GM12878 (cell line): ENCODE data around the gene SHC1.

Source experiments
- CEBPB ChIP-seq, 2 experiments: fragments of 150-350 bp in 1 of 2; IDR thresholded peaks; 2 replicates each; pipeline ENCODE4 v1.6.1; 2012 to 2014; ENCODE audit warnings: low read depth in 2 of 2, low read length in 2 of 2, borderline replicate concordance in 1 of 2, inconsistent platforms in 1 of 2
- CTCF ChIP-seq, 3 experiments: IDR thresholded peaks in 2 of 3; conservative IDR thresholded peaks in 1 of 3; 2 replicates each; pipeline ENCODE4 v1.5.1; 2011; ENCODE audit warnings: low read depth in 3 of 3, low read length in 3 of 3, mild to moderate bottlenecking in 3 of 3, control low read depth in 2 of 3, moderate library complexity in 2 of 3, inconsistent platforms in 1 of 3, mixed read lengths in 1 of 3; ENCODE audit not compliant: control insufficient read depth in 2 of 3, insufficient read depth in 1 of 3; ENCODE audit errors: extremely low read depth in 1 of 3
- EP300 ChIP-seq, 2 experiments: fragments of 150-350 bp in 1 of 2; IDR thresholded peaks; 2 replicates each; pipeline ENCODE4 v1.6.1; 2011 to 2012; ENCODE audit warnings: low read depth in 2 of 2, low read length in 2 of 2, borderline replicate concordance in 1 of 2, improper control_type of control experiment in 1 of 2, inconsistent platforms in 1 of 2; ENCODE audit not compliant: control insufficient read depth in 1 of 2
- JUND ChIP-seq: IDR thresholded peaks from 2 replicates; pipeline ENCODE4 v1.6.1; 2012; ENCODE audit warnings: low read depth, mild to moderate bottlenecking, low read length, improper control_type of control experiment, moderate library complexity
- MTA3 ChIP-seq: IDR thresholded peaks from 2 replicates; pipeline ENCODE4 v1.6.1; 2012; ENCODE audit warnings: low read length, inconsistent platforms, borderline replicate concordance

- TF ChIP-seq JUND = no peak
- TF ChIP-seq CTCF (IDR thresholded peaks at IDR 0.05 in 2 of 3, conservative IDR thresholded peaks at IDR 0.05 in 1 of 3; ENCODE audit: control insufficient read depth in 2 of 3, extremely low read depth in 1 of 3, insufficient read depth in 1 of 3, low read depth in 3 of 3, low read length in 3 of 3) = no peak
- no peak for TF ChIP-seq MTA3
- no peak for TF ChIP-seq EP300 (IDR thresholded peaks at IDR 0.05; ENCODE audit: borderline replicate concordance in 1 of 2, control insufficient read depth in 1 of 2, low read depth in 2 of 2, low read length in 2 of 2)
- TF ChIP-seq CEBPB (IDR thresholded peaks at IDR 0.05; ENCODE audit: borderline replicate concordance in 1 of 2, low read depth in 2 of 2, low read length in 2 of 2) = no peak
Measured at GRCh38 chr1:155000726-155001424, 30.3 kb upstream of the SHC1 start.
